ENCODE measurements around the gene CFAP77.

DNA sequence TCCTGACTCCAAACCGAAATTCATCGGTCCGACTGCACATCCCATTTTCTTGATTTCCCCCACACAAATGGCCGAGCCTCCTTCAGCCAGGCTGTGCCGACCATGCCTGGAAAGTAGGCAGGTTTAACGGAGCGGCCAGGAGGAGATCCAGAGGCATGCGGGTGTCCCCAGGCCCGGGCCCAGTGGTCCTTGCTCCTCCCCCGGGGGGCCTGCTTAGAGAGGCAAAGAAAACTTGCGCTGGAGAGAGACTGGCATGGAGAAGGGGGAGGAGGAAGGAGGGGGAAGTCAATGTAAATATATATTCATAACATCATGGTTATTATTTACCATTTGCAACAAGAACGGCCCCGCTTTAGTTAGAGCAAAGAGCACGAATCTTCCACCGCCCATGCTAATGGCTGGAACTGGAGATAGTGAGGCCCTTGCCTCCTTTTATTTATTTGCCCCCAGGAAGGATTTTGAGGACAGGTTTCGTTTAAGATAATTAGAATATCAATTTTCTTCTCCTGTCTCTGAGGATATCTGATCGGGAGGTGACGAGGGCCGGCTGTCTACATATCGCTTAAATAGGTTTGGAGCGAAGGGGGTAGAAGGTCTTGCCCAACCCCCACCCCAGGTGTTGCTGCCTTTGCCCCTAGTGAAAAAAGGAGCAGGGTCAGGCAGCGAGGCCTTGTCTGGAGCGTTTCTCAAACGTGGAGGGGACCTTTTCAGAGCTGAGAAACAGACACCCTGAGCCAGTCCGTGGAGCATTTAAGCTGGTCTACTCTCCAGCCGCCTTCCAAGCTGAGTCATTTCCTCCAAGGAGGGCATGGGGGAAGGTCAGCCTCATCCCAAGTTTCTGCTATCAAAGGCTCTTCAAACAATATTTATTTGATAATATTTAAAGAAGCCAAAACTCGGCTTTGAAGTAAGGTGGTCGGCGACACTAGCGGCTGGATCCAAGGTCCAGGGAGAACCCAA, 174.9 kb downstream of the CFAP77 start:
- TF ChIP-seq, protein P1, sequence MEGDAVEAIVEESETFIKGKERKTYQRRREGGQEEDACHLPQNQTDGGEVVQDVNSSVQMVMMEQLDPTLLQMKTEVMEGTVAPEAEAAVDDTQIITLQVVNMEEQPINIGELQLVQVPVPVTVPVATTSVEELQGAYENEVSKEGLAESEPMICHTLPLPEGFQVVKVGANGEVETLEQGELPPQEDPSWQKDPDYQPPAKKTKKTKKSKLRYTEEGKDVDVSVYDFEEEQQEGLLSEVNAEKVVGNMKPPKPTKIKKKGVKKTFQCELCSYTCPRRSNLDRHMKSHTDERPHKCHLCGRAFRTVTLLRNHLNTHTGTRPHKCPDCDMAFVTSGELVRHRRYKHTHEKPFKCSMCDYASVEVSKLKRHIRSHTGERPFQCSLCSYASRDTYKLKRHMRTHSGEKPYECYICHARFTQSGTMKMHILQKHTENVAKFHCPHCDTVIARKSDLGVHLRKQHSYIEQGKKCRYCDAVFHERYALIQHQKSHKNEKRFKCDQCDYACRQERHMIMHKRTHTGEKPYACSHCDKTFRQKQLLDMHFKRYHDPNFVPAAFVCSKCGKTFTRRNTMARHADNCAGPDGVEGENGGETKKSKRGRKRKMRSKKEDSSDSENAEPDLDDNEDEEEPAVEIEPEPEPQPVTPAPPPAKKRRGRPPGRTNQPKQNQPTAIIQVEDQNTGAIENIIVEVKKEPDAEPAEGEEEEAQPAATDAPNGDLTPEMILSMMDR (conservative IDR thresholded peaks at IDR 0.05; ENCODE audit: low read depth, low read length), result no peak
- TF ChIP-seq EZH2 (IDR thresholded peaks at IDR 0.05; ENCODE audit: borderline replicate concordance, low read depth, low read length, poor library complexity, severe bottlenecking), result no peak

All from A673 (cell line).